22Rv1 (cell line): ENCODE measurements around the gene CFDP1.

Experiments used
- ZFX ChIP-seq: fragments of 450-650 bp; IDR thresholded peaks from 2 replicates; pipeline ENCODE4 v1.6.1; 2017; ENCODE audit warnings: antibody characterized with exemption, borderline replicate concordance
- TF ChIP-seq, protein P1 (sequence below): fragments of 450-650 bp; IDR thresholded peaks from 2 replicates; pipeline ENCODE4 v1.5.1; 2017; ENCODE audit warnings: mild to moderate bottlenecking

DNA sequence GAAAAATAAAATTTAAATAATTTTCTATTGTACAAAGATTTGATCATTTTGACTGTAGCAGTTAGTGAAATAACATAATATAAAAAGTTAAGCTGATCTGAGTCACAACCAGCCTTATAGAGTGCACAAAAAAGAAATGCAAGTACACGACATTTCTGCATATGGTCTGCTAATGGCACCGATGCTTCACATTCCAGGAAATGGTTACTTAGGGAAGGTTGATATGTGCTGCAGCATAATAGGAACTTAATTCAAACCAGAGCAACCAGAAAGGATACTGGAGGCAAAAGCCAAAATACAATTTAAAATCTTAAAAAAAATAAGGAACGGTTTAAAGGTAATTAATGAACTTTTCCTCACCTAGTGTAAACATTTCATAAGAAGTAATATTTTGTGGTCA, 10.0 kb upstream of the CFDP1 start:
- TF ChIP-seq, protein P1, sequence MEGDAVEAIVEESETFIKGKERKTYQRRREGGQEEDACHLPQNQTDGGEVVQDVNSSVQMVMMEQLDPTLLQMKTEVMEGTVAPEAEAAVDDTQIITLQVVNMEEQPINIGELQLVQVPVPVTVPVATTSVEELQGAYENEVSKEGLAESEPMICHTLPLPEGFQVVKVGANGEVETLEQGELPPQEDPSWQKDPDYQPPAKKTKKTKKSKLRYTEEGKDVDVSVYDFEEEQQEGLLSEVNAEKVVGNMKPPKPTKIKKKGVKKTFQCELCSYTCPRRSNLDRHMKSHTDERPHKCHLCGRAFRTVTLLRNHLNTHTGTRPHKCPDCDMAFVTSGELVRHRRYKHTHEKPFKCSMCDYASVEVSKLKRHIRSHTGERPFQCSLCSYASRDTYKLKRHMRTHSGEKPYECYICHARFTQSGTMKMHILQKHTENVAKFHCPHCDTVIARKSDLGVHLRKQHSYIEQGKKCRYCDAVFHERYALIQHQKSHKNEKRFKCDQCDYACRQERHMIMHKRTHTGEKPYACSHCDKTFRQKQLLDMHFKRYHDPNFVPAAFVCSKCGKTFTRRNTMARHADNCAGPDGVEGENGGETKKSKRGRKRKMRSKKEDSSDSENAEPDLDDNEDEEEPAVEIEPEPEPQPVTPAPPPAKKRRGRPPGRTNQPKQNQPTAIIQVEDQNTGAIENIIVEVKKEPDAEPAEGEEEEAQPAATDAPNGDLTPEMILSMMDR: no peak
- no peak for TF ChIP-seq ZFX
